Rectal smooth muscle tissue (tissue), 1 donor: Measurements from ENCODE around the gene CUBN.
A peak's percentile ranks its signal among the peaks of the same experiment; 100 is the strongest.
"Not testable (repeated sequence)": the region's sequence is repeated elsewhere in the genome, so short reads cannot be mapped to it uniquely, and the experiment has no call there.

Experiments
- H3K27ac ChIP-seq: one replicate; pipeline ENCODE4 v1.7.0; 2013; ENCODE audit warnings: low read depth, low read length, inconsistent platforms
- H3K27me3 ChIP-seq: one replicate; pipeline ENCODE4 v1.7.0; 2013; ENCODE audit warnings: low read length; ENCODE audit not compliant: control insufficient read depth, insufficient read depth
- H3K36me3 ChIP-seq: one replicate; pipeline ENCODE4 v1.7.0; 2013; ENCODE audit warnings: low read length; ENCODE audit not compliant: control insufficient read depth, insufficient read depth
- H3K4me1 ChIP-seq: one replicate; pipeline ENCODE4 v1.7.0; 2013; ENCODE audit warnings: low read length; ENCODE audit not compliant: control insufficient read depth, insufficient read depth
- H3K4me3 ChIP-seq: one replicate; pipeline ENCODE4 v1.7.0; 2013; ENCODE audit warnings: low read length
- H3K9ac ChIP-seq: one replicate; pipeline ENCODE4 v1.7.0; 2013; ENCODE audit warnings: low read length

The CUBN gene

GRCh38 chr10:17025444-17026295, 103.9 kb downstream of the CUBN start:
- H3K4me1 ChIP-seq, result no peaks in the 10 kb centered on the region
- peak overlapping the region; percentile 33 for H3K27ac ChIP-seq
- no peak overlapping the region for H3K4me3 ChIP-seq
- H3K27me3 ChIP-seq, result no peaks in the 10 kb centered on the region
- H3K36me3 ChIP-seq, result no peaks in the 10 kb centered on the region
- H3K9ac ChIP-seq, result no peak overlapping the region

DNA sequence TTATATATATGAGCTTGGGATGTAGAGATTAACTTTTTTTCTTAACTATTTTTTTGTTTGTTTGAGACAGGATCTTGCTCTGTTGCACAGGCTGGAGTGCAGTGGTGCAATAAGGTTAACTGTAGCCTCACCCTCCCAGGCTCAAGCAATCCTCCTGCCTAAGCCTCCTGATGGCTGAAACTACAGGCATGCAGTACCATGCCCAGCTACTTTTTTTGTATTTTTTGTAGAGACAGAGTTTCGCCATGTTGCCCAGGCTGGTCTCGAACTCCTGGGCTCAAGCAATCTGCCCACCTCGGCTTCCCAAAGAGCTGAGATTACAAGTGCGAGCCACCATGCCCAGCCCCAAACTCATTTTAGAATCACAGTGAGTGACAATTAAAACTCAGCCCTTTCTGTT, 105.2 kb downstream of the CUBN start:
- Histone ChIP-seq H3K4me3 (no peak overlapping the region), H3K9ac (no peak overlapping the region), H3K27me3 (no peaks in the 10 kb centered on the region), H3K36me3 (no peaks in the 10 kb centered on the region), H3K4me1 (no peaks in the 10 kb centered on the region), H3K27ac (peak overlapping the region; percentile 37)

- H3K9ac ChIP-seq, result no peak overlapping the region
- no peak overlapping the region for H3K4me3 ChIP-seq
- H3K27ac ChIP-seq, result peak overlapping the region; percentile 58
- H3K4me1 ChIP-seq, result no peaks in the 10 kb centered on the region
- H3K36me3 ChIP-seq, result no peaks in the 10 kb centered on the region
- no peaks in the 10 kb centered on the region for H3K27me3 ChIP-seq
Measured at GRCh38 chr10:17023386-17024298, 106.0 kb downstream of the CUBN start.

DNA sequence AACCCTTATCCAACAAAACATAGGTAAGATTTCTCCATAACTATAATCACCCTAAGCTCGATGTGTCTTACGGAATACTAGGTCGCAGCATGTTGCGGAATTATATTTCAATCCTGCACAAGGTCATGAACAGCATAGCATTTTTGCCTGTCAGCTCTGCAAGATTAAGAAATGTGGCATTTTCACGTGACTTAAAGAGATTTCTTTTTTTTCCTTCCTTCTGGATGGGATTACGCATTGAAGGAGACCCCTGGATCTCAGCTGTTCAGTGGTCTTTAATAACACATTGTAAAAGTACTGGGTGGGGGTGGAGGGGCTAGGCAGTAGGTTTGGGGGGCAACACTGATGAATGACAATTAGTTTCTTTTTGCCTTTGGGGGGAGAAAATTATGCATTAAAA, 106.7 kb downstream of the CUBN start:
- H3K9ac ChIP-seq, result no peak overlapping the region
- no peaks in the 10 kb centered on the region for H3K4me1 ChIP-seq
- H3K27me3 ChIP-seq, result no peaks in the 10 kb centered on the region
- H3K27ac ChIP-seq, result peak overlapping the region; percentile 58
- no peak overlapping the region for H3K4me3 ChIP-seq
- no peaks in the 10 kb centered on the region for H3K36me3 ChIP-seq

DNA sequence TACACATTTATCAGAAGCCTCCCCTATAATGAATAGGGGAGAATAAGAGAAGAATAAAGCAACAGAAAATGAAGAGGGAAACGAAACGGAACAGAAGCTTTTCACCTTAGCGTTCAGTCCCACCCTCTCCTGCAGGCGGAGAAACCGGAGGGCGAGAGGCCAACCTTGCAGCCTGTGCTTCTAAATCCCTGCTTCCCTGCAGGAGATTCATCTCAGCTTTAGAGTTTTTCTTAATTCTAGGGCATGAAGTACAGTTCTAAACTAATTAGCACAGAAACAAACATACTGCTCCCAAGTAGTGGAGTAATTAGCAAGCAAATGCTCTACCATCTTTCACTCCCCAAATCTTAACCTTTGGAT, 107.2 kb downstream of the CUBN start:
- Histone ChIP-seq H3K27me3 (no peaks in the 10 kb centered on the region), H3K9ac (no peak overlapping the region), H3K4me3 (no peak overlapping the region), H3K27ac (no peak overlapping the region), H3K36me3 (no peaks in the 10 kb centered on the region), H3K4me1 (no peaks in the 10 kb centered on the region)

- Histone ChIP-seq H3K4me3 (no peak overlapping the region), H3K9ac (no peak overlapping the region), H3K27me3 (no peaks in the 10 kb centered on the region), H3K4me1 (no peaks in the 10 kb centered on the region), H3K27ac (no peak overlapping the region), H3K36me3 (no peaks in the 10 kb centered on the region)
Measured at GRCh38 chr10:17021656-17022465, 107.8 kb downstream of the CUBN start.

GRCh38 chr10:17019696-17020095, 109.9 kb downstream of the CUBN start:
- no peak overlapping the region for H3K4me3 ChIP-seq
- no peak overlapping the region for H3K27ac ChIP-seq
- H3K4me1 ChIP-seq, result no peaks in the 10 kb centered on the region
- H3K27me3 ChIP-seq, result no peaks in the 10 kb centered on the region
- no peak overlapping the region for H3K9ac ChIP-seq
- H3K36me3 ChIP-seq, result no peaks in the 10 kb centered on the region

DNA sequence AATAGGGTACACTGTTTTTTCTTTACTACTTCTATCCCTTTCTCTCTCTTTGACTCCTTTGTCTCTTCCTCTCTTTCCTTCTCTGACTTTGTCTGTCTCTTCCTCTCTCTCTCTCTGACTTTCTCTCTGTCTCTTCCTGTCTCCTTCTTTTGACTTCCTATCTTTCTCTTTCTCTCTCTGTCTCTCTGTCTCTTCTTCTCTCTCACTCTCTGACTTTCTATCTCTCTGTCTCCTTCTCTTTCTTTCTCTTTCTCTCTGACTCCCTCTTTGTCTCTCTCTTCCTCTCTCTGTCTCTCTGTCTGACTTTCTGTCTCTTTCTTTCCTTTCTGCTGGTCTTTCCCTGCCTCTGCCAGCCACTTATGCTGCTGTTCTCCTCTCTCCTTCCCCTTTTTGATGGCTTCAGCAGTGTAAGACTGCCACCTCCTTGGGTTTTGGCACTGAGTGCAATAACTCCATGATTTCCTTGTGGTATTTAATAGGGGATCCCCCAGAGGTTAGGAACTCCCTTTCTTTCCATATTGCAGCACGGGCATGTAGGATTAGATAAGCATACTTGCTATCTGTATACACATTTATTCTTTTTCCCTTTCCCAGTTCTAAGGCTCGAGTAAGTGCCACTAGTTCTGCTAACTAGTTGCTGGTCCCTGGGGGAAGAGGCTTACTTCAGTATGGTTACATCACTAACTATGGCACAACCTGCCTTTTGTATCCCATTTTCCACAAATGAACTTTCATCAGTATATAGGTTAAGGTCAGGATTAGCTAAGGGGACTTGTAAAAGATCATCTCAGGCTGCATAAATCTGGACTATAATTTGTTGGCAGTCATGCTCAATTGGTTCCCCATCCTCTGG, 116.3 kb downstream of the CUBN start:
- H3K4me3 ChIP-seq, H3K27me3 ChIP-seq, H3K9ac ChIP-seq, H3K4me1 ChIP-seq, H3K36me3 ChIP-seq, H3K27ac ChIP-seq: not testable (repeated sequence)

- not testable (repeated sequence) for H3K4me3 ChIP-seq, H3K36me3 ChIP-seq, H3K27ac ChIP-seq, H3K9ac ChIP-seq, H3K27me3 ChIP-seq, H3K4me1 ChIP-seq
Measured at GRCh38 chr10:17012731-17013130, 116.9 kb downstream of the CUBN start.

DNA sequence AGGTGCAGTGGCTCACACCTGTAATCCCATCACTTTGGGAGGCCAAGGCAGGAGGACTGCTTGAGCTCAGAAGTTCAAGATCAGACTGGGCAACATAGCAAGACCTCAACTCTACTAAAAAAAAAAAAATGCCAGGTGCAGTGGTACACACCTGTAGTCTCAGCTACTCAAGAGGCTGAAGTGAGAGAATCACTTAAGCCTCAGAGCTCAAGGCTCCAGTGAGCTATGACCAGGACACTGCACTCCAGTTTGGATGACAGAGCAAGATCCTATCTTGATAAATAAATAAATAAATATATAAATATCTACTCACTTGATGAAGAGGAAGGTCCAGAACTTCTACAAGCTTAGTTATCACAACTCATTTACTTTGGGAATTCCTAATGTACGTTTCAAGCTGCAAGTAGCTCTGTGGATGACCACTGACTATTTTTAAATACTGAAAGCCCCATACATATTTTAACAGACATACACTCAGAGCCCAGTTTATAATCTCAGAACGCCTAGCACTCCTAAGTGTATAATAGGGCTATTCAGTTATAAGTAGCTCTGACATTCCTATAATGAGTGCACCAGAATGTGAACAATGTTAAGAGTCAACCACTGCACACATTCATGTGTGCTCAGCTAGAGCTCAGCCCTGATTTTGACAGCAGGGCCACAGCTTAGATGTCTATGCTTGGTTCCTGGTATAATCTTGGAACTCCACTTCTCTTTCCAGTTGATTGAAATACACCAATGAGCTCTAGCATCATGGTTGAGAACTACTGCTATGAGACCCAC, 119.1 kb downstream of the CUBN start:
- H3K4me3 ChIP-seq, result no peak overlapping the region
- H3K4me1 ChIP-seq, result peaks cover 3% of the 10 kb centered on the region
- H3K27ac ChIP-seq, result peak overlapping the region; percentile 37
- no peaks in the 10 kb centered on the region for H3K36me3 ChIP-seq
- no peak overlapping the region for H3K9ac ChIP-seq
- no peaks in the 10 kb centered on the region for H3K27me3 ChIP-seq

- Histone ChIP-seq H3K27ac (peak overlapping the region; percentile 67), H3K4me1 (peaks cover 3% of the 10 kb centered on the region), H3K27me3 (no peaks in the 10 kb centered on the region), H3K9ac (no peak overlapping the region), H3K36me3 (no peaks in the 10 kb centered on the region), H3K4me3 (no peak overlapping the region)
Measured at GRCh38 chr10:17009212-17009700, 120.4 kb downstream of the CUBN start.
